GM19397 (cell line): ENCODE measurements around the gene ISCA2.

ENCODE experiments used
- ATAC-seq: cut with Tn5 transposase; IDR thresholded peaks from one replicate; pipeline ENCODE4 v1.9.1; 2021; ENCODE audit warnings: mild to moderate bottlenecking, moderate library complexity; ENCODE audit not compliant: unreplicated experiment

The ISCA2 gene

GRCh38 chr14:74507085-74507484, 13.5 kb downstream of the ISCA2 start:
- ATAC-seq = no peak

- no peak for ATAC-seq
Observed at GRCh38 chr14:74507840-74508239, 14.3 kb downstream of the ISCA2 start.

GRCh38 chr14:74508292-74508731, 14.7 kb downstream of the ISCA2 start:
- no peak for ATAC-seq

- no peak for ATAC-seq
Observed at GRCh38 chr14:74508844-74509428, 15.4 kb downstream of the ISCA2 start.

- ATAC-seq = no peak
Observed at GRCh38 chr14:74509587-74510222, 16.1 kb downstream of the ISCA2 start.

GRCh38 chr14:74510223-74510931, 16.8 kb downstream of the ISCA2 start:
- ATAC-seq = no peak

- no peak for ATAC-seq
Observed at GRCh38 chr14:74510959-74511409, 17.4 kb downstream of the ISCA2 start.

GRCh38 chr14:74511966-74512830, 18.6 kb downstream of the ISCA2 start:
- ATAC-seq = no peak

GRCh38 chr14:74514471-74514941, 20.9 kb downstream of the ISCA2 start:
- no peak for ATAC-seq

- ATAC-seq = no peak
Observed at GRCh38 chr14:74515891-74516412, 22.4 kb downstream of the ISCA2 start.

GRCh38 chr14:74516451-74517160, 23.0 kb downstream of the ISCA2 start:
- no peak for ATAC-seq

- ATAC-seq = no peak
Observed at GRCh38 chr14:74517731-74518130, 24.2 kb downstream of the ISCA2 start.

- ATAC-seq = no peak
Observed at GRCh38 chr14:74518221-74518620, 24.7 kb downstream of the ISCA2 start.

- no peak for ATAC-seq
Observed at GRCh38 chr14:74519316-74520074, 25.9 kb downstream of the ISCA2 start.

GRCh38 chr14:74521756-74522155, 28.2 kb downstream of the ISCA2 start:
- ATAC-seq = no peak

GRCh38 chr14:74522740-74523139, 29.2 kb downstream of the ISCA2 start:
- no peak for ATAC-seq

- no peak for ATAC-seq
Observed at GRCh38 chr14:74524076-74524811, 30.7 kb downstream of the ISCA2 start.

- no peak for ATAC-seq
Observed at GRCh38 chr14:74524812-74525135, 31.2 kb downstream of the ISCA2 start.

- ATAC-seq = no peak
Observed at GRCh38 chr14:74525361-74525851, 31.8 kb downstream of the ISCA2 start.
